Endothelial cell of umbilical vein (primary cell): ENCODE measurements around the gene FSTL4. TPM values are rescaled to one million over a fixed set of nuclear protein-coding genes. Genes with fewer than 3 reads are reported as not detected.

ENCODE experiments used
- BruUV-seq: library from RNA; stranded (reverse); fragments of 400-500 nt; replicated peaks from 2 replicates; lab custom pipeline; 2021; lab: Mats Ljungman, UMichigan
- CTCF ChIA-PET: fragments of 300-600, 350-600 bp; sonication (Branson Sonifier 250); formaldehyde crosslinking; loops from one replicate; lab custom pipeline; 2021; ENCODE audit warnings: antibody characterized with exemption, inconsistent platforms; lab: Charles Lee
- POLR2A ChIA-PET: fragments of 300-600, 350-600 bp; sonication (Branson Sonifier 250); formaldehyde crosslinking; loops from one replicate; lab custom pipeline; 2021; ENCODE audit warnings: antibody characterized with exemption, inconsistent platforms; lab: Charles Lee
- DNase-seq: peaks from one replicate; pipeline ENCODE4 v3.0.0-alpha.2; 2011; ENCODE audit warnings: low read depth, low spot score
- FAIRE-seq: peaks from 2 replicates; lab custom pipeline; 2011; peaks lifted over from hg19 to GRCh38; lab: Jason Lieb, UNC
- H2AFZ ChIP-seq: 2 replicates; pipeline ENCODE4 v1.6.0; 2012; ENCODE audit warnings: low read depth, low read length, control low read depth, inconsistent platforms
- H3K27ac ChIP-seq: 2 replicates; pipeline ENCODE4 v1.5.1; 2011; ENCODE audit warnings: low read depth, mild to moderate bottlenecking, control low read depth, low read length, moderate library complexity; ENCODE audit not compliant: insufficient read depth
- H3K27me3 ChIP-seq, 2 experiments: 2 replicates each; pipeline versions ENCODE4 v1.6.0 to v1.6.1; 2011; ENCODE audit warnings: low read length in 2 of 2, mixed read lengths in 1 of 2; ENCODE audit not compliant: control insufficient read depth in 2 of 2, insufficient read depth in 2 of 2
- H3K36me3 ChIP-seq, 2 experiments: 2 replicates in 1 of 2; 3 replicates in 1 of 2; pipeline ENCODE4 v1.5.1; 2011; ENCODE audit warnings: low read length in 2 of 2, mild to moderate bottlenecking in 1 of 2, moderate library complexity in 1 of 2; ENCODE audit not compliant: control insufficient read depth in 2 of 2, insufficient read depth in 2 of 2; ENCODE audit errors: extremely low read depth in 1 of 2
- H3K4me1 ChIP-seq: 3 replicates; pipeline ENCODE4 v1.5.1; 2011; ENCODE audit warnings: mild to moderate bottlenecking, low read length; ENCODE audit not compliant: control insufficient read depth, insufficient read depth; ENCODE audit errors: extremely low read depth
- H3K4me2 ChIP-seq: 2 replicates; pipeline ENCODE4 v1.6.1; 2011; ENCODE audit warnings: low read length, control low read depth, mixed read lengths; ENCODE audit not compliant: insufficient read depth
- H3K4me3 ChIP-seq, 3 experiments: fragments of 200-600 bp in 1 of 3; sonication (generic), shearing (Covaris generic) in 1 of 3; replicated peaks in 1 of 3; 2 replicates each; pipeline ENCODE4 v1.5.1; 2011 to 2016; ENCODE audit warnings: control low read depth in 3 of 3, low read length in 3 of 3, mild to moderate bottlenecking in 2 of 3, inconsistent platforms in 1 of 3, low read depth in 1 of 3, moderate library complexity in 1 of 3; ENCODE audit not compliant: insufficient read depth in 1 of 3
- H3K79me2 ChIP-seq: 2 replicates; pipeline ENCODE4 v1.6.0; 2012; ENCODE audit warnings: low read length, inconsistent platforms; ENCODE audit not compliant: control insufficient read depth, insufficient read depth
- H3K9ac ChIP-seq: replicated peaks from 2 replicates; pipeline ENCODE3; 2011; ENCODE audit warnings: low read length, control low read depth; ENCODE audit not compliant: insufficient read depth; ENCODE audit errors: extremely low read depth
- H3K9me1 ChIP-seq: replicated peaks from 3 replicates; pipeline ENCODE4 v1.6.0; 2011; ENCODE audit warnings: mild to moderate bottlenecking, low read length; ENCODE audit not compliant: control insufficient read depth, insufficient read depth; ENCODE audit errors: extremely low read depth
- H3K9me3 ChIP-seq: replicated peaks from 2 replicates; pipeline ENCODE4 v1.5.1; 2012; ENCODE audit warnings: low read length, inconsistent platforms; ENCODE audit not compliant: control insufficient read depth, insufficient read depth
- H4K20me1 ChIP-seq: replicated peaks from 2 replicates; pipeline ENCODE3; 2011; ENCODE audit warnings: mild to moderate bottlenecking, low read length; ENCODE audit not compliant: control insufficient read depth, insufficient read depth; ENCODE audit errors: extremely low read depth
- EZH2 ChIP-seq: IDR thresholded peaks from 2 replicates; pipeline ENCODE4 v1.6.1; 2012; ENCODE audit warnings: borderline replicate concordance, low read depth, mild to moderate bottlenecking, moderate library complexity, low read length, inconsistent platforms; ENCODE audit not compliant: severe bottlenecking
- FOS ChIP-seq: IDR thresholded peaks from 2 replicates; pipeline ENCODE4 v1.6.1; 2011; ENCODE audit warnings: mild to moderate bottlenecking, low read length, moderate library complexity, borderline replicate concordance; ENCODE audit not compliant: insufficient read depth
- MYC ChIP-seq: IDR thresholded peaks from one replicate; pipeline ENCODE4 v1.6.1; 2011; ENCODE audit warnings: mild to moderate bottlenecking, low read depth, low read length
- POLR2A ChIP-seq: IDR thresholded peaks from 2 replicates; pipeline ENCODE4 v1.6.1; 2012; ENCODE audit warnings: low read depth, mild to moderate bottlenecking, control low read depth, low read length
- dilution Hi-C: fragments of 300-500 bp; cut with MboI; formaldehyde crosslinking; loops from one replicate; pipeline ENCODE4 v1.15.0; 2019; ENCODE audit warnings: low sequenced_read_pairs; ENCODE audit not compliant: extremely low pct_ligation_motif_present
- intact Hi-C: fragments of 100-400 bp; cut with micrococcal nuclease; formaldehyde crosslinking; loops from one replicate; pipeline ENCODE4 v1.10.0; 2022
- polyA plus RNA-seq, 4 experiments: library from polyadenylated mRNA; depleted of rRNA in 3 of 4; stranded (reverse) in 3 of 4; unstranded in 1 of 4; fragments of >200 nt; gene quantifications; 2 replicates each; pipeline versions ENCODE4 v1.2.1 to v1.2.3, GENCODE V29; 2011 to 2012; ENCODE audit warnings: missing spikeins in 1 of 4
- total RNA-seq: library from RNA; stranded (reverse); gene quantifications from 2 replicates; pipeline ENCODE4 v1.2.3, GENCODE V29; 2021

The FSTL4 gene
- total and polyA plus RNA-seq, 2 donors (not counting 3 experiments of a cell fraction or from before 2014, with no cell fraction given): 0.18 TPM; not detected in 1

GRCh38 chr5:133276171-133276570, 336.2 kb downstream of the FSTL4 start:
- no peaks in the 10 kb centered on the region for H3K9me1 ChIP-seq
- no peak overlapping the region for H3K9ac ChIP-seq
- ChIA-PET POLR2A (no interaction called here), CTCF (no interaction called here)
- H2AFZ ChIP-seq: no peak overlapping the region
- no peaks in the 10 kb centered on the region for H3K9me3 ChIP-seq
- H3K27me3 ChIP-seq: no peaks in the 10 kb centered on the region
- H3K4me2 ChIP-seq: no peak overlapping the region
- H3K79me2 ChIP-seq: no peaks in the 10 kb centered on the region
- H3K4me1 ChIP-seq: no peaks in the 10 kb centered on the region
- DNase-seq: no peak
- H4K20me1 ChIP-seq: no peaks in the 10 kb centered on the region
- no peak overlapping the region for H3K4me3 ChIP-seq
- dilution Hi-C loops: no loop called here
- TF ChIP-seq MYC (no peak), FOS (no peak)
- no TSS peak for BruUV-seq
- no peak for FAIRE-seq
- intact Hi-C loops: no loop called here
- no peak overlapping the region for H3K27ac ChIP-seq
- H3K36me3 ChIP-seq: no peaks in the 10 kb centered on the region

GRCh38 chr5:133275631-133276030, 336.7 kb downstream of the FSTL4 start:
- Histone ChIP-seq H3K4me1 (no peaks in the 10 kb centered on the region), H3K9me3 (no peaks in the 10 kb centered on the region), H3K36me3 (no peaks in the 10 kb centered on the region), H3K9ac (no peak overlapping the region), H3K27ac (no peak overlapping the region), H3K4me3 (no peak overlapping the region), H2AFZ (no peak overlapping the region), H3K27me3 (no peaks in the 10 kb centered on the region), H3K4me2 (no peak overlapping the region), H3K9me1 (no peaks in the 10 kb centered on the region), H3K79me2 (no peaks in the 10 kb centered on the region), H4K20me1 (no peaks in the 10 kb centered on the region)
- intact Hi-C loops (no loop called here), dilution Hi-C loops (no loop called here)
- no peak for TF ChIP-seq EZH2
- TF ChIP-seq FOS: no peak
- TF ChIP-seq POLR2A: no peak
- ChIA-PET CTCF (no interaction called here), POLR2A (no interaction called here)
- DNase-seq: no peak
- FAIRE-seq: no peak
- no TSS peak for BruUV-seq
